Astrocyte of the cerebellum (primary cell): ENCODE measurements around the gene FBXL7.

Experiments used
- DNase-seq: peaks from one replicate; pipeline ENCODE4 v3.0.0-alpha.2; 2011; ENCODE audit warnings: low read depth
- H3K4me3 ChIP-seq: 2 replicates; pipeline ENCODE4 v1.5.1; 2011; ENCODE audit warnings: mild to moderate bottlenecking, low read depth, low read length, moderate library complexity
- in situ Hi-C: cut with HindIII; loops from 2 replicates; pipeline ENCODE4 v1.10.0; 2017; ENCODE audit warnings: low sequenced_read_pairs
- TF ChIP-seq, protein P1 (sequence below): IDR thresholded peaks from 2 replicates; pipeline ENCODE4 v1.5.1; 2012; ENCODE audit warnings: low read length, low read depth, moderate library complexity, mild to moderate bottlenecking; ENCODE audit errors: missing control alignments

The FBXL7 gene

GRCh38 chr5:15702102-15702501 lies 202.1 kb downstream of the FBXL7 start:
- DNase-seq: no peak

GRCh38 chr5:15703901-15704300 lies 203.9 kb downstream of the FBXL7 start:
- DNase-seq: no peak
- in situ Hi-C loops: no loop called here
- TF ChIP-seq, protein P1, sequence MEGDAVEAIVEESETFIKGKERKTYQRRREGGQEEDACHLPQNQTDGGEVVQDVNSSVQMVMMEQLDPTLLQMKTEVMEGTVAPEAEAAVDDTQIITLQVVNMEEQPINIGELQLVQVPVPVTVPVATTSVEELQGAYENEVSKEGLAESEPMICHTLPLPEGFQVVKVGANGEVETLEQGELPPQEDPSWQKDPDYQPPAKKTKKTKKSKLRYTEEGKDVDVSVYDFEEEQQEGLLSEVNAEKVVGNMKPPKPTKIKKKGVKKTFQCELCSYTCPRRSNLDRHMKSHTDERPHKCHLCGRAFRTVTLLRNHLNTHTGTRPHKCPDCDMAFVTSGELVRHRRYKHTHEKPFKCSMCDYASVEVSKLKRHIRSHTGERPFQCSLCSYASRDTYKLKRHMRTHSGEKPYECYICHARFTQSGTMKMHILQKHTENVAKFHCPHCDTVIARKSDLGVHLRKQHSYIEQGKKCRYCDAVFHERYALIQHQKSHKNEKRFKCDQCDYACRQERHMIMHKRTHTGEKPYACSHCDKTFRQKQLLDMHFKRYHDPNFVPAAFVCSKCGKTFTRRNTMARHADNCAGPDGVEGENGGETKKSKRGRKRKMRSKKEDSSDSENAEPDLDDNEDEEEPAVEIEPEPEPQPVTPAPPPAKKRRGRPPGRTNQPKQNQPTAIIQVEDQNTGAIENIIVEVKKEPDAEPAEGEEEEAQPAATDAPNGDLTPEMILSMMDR: no peak
- H3K4me3 ChIP-seq: no peak overlapping the region

More at GRCh38 chr5:15702102-15702501, 202.1 kb downstream of the FBXL7 start:
- TF ChIP-seq, protein P1: no peak
- in situ Hi-C loops: no loop called here
- no peak overlapping the region for H3K4me3 ChIP-seq

- TF ChIP-seq, protein P1: no peak
- in situ Hi-C loops: no loop called here
- DNase-seq: no peak
- H3K4me3 ChIP-seq: no peak overlapping the region
Measured at GRCh38 chr5:15704397-15704947, 204.5 kb downstream of the FBXL7 start.

GRCh38 chr5:15707631-15708030 lies 207.7 kb downstream of the FBXL7 start:
- in situ Hi-C loops: no loop called here
- no peak overlapping the region for H3K4me3 ChIP-seq
- no peak for DNase-seq
- TF ChIP-seq, protein P1: no peak

GRCh38 chr5:15711892-15712291 lies 211.9 kb downstream of the FBXL7 start:
- H3K4me3 ChIP-seq: no peak overlapping the region
- no peak for DNase-seq
- TF ChIP-seq, protein P1: no peak
- in situ Hi-C loops: no loop called here

DNA sequence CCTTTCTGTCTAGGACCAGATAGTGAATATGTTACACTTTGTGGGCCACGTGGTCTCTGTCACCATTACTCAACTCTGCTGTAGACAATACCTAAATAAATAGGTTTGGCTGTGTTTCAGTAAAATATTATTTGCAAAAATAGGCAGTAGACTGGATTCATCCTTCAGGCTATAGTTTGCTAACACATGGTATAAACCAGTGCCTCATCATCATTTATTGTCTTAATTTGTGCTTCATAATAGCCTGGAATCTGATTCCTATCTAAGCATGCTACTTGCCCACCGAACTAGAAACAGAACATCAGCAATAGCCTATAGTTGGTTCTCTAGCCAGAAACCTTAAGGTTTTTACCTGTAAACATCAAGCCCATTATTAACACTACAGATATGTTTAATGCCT lies 215.6 kb downstream of the FBXL7 start:
- in situ Hi-C loops: no loop called here
- TF ChIP-seq, protein P1: no peak
- no peak overlapping the region for H3K4me3 ChIP-seq
- no peak for DNase-seq
